ENCODE data around the gene CBX5. TPM values are rescaled to one million over a fixed set of nuclear protein-coding genes. Genes with fewer than 3 reads are reported as not detected.

Gene CBX5
- total and polyA plus RNA-seq, 10 donors = 6.5 to 60.3 (median 43.6) TPM

DNA sequence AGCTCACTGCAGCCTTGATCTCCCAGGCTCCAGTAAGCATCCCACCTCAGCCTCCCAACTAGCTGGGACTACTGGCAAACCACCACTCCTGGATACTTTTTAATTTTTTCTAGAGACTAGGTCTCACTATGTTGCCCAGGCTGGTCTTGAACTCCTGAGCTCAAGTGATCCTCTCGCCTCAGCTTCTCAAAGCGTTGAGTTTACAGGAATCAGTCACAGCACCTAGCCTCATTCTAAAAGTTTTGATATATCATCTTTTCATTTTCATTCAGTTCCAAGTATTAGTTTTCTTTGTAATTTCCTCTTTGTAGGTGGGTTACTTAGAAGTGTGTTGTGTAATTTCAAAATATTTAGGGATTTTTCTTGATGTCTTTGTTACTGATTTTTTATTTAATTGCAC lies 9.6 kb downstream of the CBX5 start:
- 80 to 92% (median 86%) methylated on average over 2 of the region's 2 CpGs for WGBS, 5 donors
- intact Hi-C loops (cut with DNase I; ENCODE audit: low total_unique reads) = no loop called here

DNA sequence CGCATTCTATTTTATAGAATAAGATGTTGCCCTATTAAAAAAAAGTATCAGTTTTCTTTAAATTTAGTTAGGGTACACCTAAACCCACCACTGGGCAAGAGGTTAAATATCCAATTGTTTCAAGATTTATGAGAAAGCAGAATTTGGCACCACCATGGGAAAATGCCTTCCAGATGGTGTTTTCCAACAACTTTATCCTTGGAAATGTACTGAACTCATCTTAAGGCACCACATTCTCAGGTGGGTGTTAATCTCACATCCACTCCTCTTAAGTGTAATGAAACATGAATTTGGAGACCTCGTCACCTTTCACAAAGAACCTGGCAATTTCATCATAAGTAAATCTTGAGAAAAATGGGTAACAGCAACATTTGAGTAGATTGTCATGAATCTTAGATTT lies 13.1 kb downstream of the CBX5 start:
- Histone ChIP-seq H3K9me3 (no peaks in the 10 kb centered on the region), H3K4me3 (no peak overlapping the region), H3K4me1 (peaks cover 0 to 27% (median 7%) of the 10 kb centered on the region in 6 donors), H3K36me3 (peaks cover 0 to 6% (median 0%) of the 10 kb centered on the region in 6 donors), H3K27ac (no peak overlapping the region), H3K27me3 (replicated peaks in 1 of 7) (no peaks in the 10 kb centered on the region)
- TF ChIP-seq POLR2AphosphoS5 (IDR thresholded peaks at IDR 0.05) (no peak), POLR2A (IDR thresholded peaks at IDR 0.05) (no peak)
- TF ChIP-seq, protein P1, sequence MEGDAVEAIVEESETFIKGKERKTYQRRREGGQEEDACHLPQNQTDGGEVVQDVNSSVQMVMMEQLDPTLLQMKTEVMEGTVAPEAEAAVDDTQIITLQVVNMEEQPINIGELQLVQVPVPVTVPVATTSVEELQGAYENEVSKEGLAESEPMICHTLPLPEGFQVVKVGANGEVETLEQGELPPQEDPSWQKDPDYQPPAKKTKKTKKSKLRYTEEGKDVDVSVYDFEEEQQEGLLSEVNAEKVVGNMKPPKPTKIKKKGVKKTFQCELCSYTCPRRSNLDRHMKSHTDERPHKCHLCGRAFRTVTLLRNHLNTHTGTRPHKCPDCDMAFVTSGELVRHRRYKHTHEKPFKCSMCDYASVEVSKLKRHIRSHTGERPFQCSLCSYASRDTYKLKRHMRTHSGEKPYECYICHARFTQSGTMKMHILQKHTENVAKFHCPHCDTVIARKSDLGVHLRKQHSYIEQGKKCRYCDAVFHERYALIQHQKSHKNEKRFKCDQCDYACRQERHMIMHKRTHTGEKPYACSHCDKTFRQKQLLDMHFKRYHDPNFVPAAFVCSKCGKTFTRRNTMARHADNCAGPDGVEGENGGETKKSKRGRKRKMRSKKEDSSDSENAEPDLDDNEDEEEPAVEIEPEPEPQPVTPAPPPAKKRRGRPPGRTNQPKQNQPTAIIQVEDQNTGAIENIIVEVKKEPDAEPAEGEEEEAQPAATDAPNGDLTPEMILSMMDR (IDR thresholded peaks at IDR 0.05 in 8 of 11, conservative IDR thresholded peaks at IDR 0.05 in 3 of 11) = no peak
- intact Hi-C loops (cut with DNase I; ENCODE audit: low total_unique reads) = no loop called here
- 92 to 98% (median 94%) methylated on average over 2 of the region's 2 CpGs for WGBS, 5 donors
- DNase-seq = no peak

More for the DNA sequence above, 9.6 kb downstream of the CBX5 start:
- no peak for DNase-seq
- Histone ChIP-seq H3K4me3 (no peak overlapping the region), H3K27me3 (replicated peaks in 1 of 7) (no peaks in the 10 kb centered on the region), H3K9me3 (no peaks in the 10 kb centered on the region), H3K4me1 (peaks cover 0 to 17% (median 0%) of the 10 kb centered on the region in 6 donors), H3K27ac (no peak overlapping the region), H3K36me3 (peaks cover 0 to 28% (median 5%) of the 10 kb centered on the region in 6 donors)
- TF ChIP-seq POLR2AphosphoS5 (IDR thresholded peaks at IDR 0.05) (no peak), POLR2A (IDR thresholded peaks at IDR 0.05) (no peak)
- TF ChIP-seq, protein P1 (IDR thresholded peaks at IDR 0.05 in 8 of 11, conservative IDR thresholded peaks at IDR 0.05 in 3 of 11) = no peak

DNA sequence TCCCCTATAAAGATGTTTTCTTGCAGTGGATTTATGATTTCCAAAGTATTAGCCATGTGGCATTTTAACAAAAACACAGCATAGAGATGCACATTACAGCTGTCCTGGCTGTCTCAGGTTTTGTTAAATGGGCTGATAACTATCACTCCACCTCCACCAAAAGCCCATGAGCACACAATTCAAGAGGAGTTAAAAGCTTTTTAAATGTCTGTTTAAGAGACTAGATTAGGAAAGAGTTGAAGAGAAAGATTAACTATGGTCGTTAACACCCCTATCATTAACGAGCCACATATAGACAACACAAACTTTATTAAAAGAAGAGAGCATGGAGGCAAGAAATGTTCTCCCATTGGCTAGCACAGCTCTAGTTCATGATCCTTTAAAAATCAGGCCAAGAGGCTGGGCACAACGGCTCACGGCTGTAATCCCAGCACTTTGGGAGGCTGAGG lies 14.5 kb downstream of the CBX5 start:
- H3K36me3 ChIP-seq = peaks cover 0 to 6% (median 0%) of the 10 kb centered on the region in 6 donors
- H3K4me1 ChIP-seq = peaks cover 0 to 41% (median 17%) of the 10 kb centered on the region in 6 donors
- WGBS, 5 donors = 84 to 96% (median 93%) methylated on average over 4 of the region's 4 CpGs
- intact Hi-C loops (cut with DNase I; ENCODE audit: low total_unique reads) = no loop called here
- TF ChIP-seq, protein P1 (IDR thresholded peaks at IDR 0.05 in 8 of 11, conservative IDR thresholded peaks at IDR 0.05 in 3 of 11) = no peak
- TF ChIP-seq POLR2A (IDR thresholded peaks at IDR 0.05) (no peak), POLR2AphosphoS5 (IDR thresholded peaks at IDR 0.05) (no peak)
- no peak overlapping the region for H3K4me3 ChIP-seq
- no peak for DNase-seq
- H3K27me3 ChIP-seq (replicated peaks in 1 of 7) = no peaks in the 10 kb centered on the region
- no peak overlapping the region for H3K27ac ChIP-seq
- H3K9me3 ChIP-seq = no peaks in the 10 kb centered on the region

DNA sequence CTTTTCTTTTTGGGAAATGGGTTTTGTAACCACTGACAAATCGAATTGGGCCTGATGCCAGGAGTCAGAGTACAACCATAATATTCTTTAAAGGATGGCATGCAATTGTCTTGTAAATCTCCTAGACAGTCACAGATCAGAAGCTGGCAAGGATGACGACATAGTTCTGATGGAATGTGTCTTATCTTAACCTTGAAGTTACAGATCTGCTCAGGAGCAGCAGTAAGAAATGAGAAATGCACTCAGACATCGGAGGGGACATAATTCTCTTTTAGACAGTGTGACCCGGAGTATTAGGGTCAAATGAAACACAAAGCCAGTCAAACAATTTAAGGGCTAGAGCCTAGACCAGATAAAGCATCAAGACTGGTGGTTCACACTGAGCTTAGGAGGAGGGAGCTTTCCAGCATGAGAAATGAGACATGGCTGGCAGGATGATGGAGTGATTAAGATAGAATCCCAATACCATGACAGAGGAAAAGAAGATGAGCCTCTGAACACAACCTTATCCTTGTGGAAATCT lies 17.5 kb downstream of the CBX5 start:
- Histone ChIP-seq H3K27me3 (replicated peaks in 1 of 7) (no peaks in the 10 kb centered on the region), H3K27ac (no peak overlapping the region), H3K9me3 (no peaks in the 10 kb centered on the region), H3K4me3 (no peak overlapping the region), H3K36me3 (peaks cover 0 to 2% (median under 1%) of the 10 kb centered on the region in 6 donors), H3K4me1 (peaks cover 19 to 64% (median 40%) of the 10 kb centered on the region in 6 donors)
- DNase-seq = no peak
- no peak for TF ChIP-seq POLR2AphosphoS5 (IDR thresholded peaks at IDR 0.05)
- TF ChIP-seq, protein P1 (IDR thresholded peaks at IDR 0.05 in 8 of 11, conservative IDR thresholded peaks at IDR 0.05 in 3 of 11) = no peak
- TF ChIP-seq POLR2A (IDR thresholded peaks at IDR 0.05) = no peak
- intact Hi-C loops (cut with DNase I; ENCODE audit: low total_unique reads) = no loop called here
- 40 to 59% (median 48%) methylated on average over 4 of the region's 4 CpGs for WGBS, 5 donors

Measured in spleen (tissue), 11 donors.